GM12864 (cell line): ENCODE data around the gene DISP2.
A peak's percentile ranks its signal among the peaks of the same experiment; 100 is the strongest.

Experiments
- DNase-seq: peaks from one replicate; pipeline ENCODE4 v3.0.0-alpha.2; 2011; ENCODE audit warnings: low read depth
- H3K4me3 ChIP-seq: 2 replicates; pipeline ENCODE4 v1.5.1; 2011; ENCODE audit warnings: mild to moderate bottlenecking, low read depth, low read length, control low read depth
- TF ChIP-seq, protein P1 (sequence below): IDR thresholded peaks from 2 replicates; pipeline ENCODE4 v1.5.1; 2011; ENCODE audit warnings: low read depth, mild to moderate bottlenecking, moderate library complexity, low read length, control low read depth, inconsistent platforms; ENCODE audit errors: missing control alignments

DISP2 gene

GRCh38 chr15:40409366-40409765, 51.3 kb downstream of the DISP2 start:
- TF ChIP-seq, protein P1, sequence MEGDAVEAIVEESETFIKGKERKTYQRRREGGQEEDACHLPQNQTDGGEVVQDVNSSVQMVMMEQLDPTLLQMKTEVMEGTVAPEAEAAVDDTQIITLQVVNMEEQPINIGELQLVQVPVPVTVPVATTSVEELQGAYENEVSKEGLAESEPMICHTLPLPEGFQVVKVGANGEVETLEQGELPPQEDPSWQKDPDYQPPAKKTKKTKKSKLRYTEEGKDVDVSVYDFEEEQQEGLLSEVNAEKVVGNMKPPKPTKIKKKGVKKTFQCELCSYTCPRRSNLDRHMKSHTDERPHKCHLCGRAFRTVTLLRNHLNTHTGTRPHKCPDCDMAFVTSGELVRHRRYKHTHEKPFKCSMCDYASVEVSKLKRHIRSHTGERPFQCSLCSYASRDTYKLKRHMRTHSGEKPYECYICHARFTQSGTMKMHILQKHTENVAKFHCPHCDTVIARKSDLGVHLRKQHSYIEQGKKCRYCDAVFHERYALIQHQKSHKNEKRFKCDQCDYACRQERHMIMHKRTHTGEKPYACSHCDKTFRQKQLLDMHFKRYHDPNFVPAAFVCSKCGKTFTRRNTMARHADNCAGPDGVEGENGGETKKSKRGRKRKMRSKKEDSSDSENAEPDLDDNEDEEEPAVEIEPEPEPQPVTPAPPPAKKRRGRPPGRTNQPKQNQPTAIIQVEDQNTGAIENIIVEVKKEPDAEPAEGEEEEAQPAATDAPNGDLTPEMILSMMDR, result no peak
- peak; percentile 46 for DNase-seq
- no peak overlapping the region for H3K4me3 ChIP-seq

DNA sequence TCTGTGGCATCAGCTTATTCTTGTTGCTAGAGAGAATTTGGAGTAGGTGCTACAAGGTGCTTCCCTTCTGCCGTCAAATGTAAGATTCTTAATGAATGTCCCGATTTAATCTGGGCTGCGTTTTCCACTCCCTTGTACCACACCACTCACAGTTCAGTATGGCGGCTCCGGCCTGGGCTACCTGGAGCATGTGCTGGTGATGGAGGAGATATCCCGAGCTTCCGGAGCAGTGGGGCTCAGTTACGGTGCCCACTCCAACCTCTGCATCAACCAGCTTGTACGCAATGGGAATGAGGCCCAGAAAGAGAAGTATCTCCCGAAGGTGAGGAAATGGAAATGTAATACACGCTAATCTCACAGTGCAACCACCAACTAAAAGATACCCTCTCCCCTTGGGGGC, 52.5 kb downstream of the DISP2 start:
- no peak overlapping the region for H3K4me3 ChIP-seq
- DNase-seq, result no peak
- TF ChIP-seq, protein P1, result no peak

- TF ChIP-seq, protein P1, result no peak
- DNase-seq, result no peak
- no peak overlapping the region for H3K4me3 ChIP-seq
These were observed 54.2 kb downstream of the DISP2 start for GRCh38 chr15:40412095-40412759.

DNA sequence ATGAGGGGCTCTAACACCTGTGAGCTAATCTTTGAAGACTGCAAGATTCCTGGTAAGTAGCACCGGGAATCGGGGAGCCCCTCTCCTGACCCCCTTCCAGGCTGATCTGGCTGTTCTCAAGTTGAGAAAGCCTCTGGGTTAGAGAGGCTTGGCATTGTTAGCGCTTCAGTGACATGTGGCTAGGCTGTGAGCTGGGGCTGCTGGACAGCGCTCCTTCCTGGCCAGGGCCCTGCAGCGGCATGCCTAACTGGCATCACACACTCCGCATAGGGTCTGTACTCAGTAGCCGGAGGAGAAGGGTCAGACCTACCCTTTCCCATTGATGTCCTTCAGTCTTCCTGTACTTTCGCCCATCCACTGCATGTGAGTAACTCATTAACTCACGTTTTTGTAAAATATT, 55.0 kb downstream of the DISP2 start:
- TF ChIP-seq, protein P1, result no peak
- no peak for DNase-seq

DNA sequence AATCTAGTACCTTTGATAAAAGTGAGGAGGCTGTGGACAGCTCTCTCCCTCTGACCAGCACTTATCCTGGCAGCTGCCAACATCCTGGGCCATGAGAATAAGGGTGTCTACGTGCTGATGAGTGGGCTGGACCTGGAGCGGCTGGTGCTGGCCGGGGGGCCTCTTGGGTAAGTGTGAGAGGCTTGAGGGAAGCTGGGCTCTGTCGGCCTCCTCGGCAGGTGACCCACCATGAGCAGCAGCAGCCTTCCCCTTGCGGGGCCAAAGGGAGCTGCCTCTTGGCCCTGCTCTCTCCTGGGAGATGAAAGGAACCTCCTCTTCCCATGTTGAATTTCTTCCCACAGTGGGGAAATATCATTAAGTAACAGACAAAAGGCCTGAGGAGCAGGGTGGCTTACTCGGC, 56.8 kb downstream of the DISP2 start:
- DNase-seq, result no peak
- H3K4me3 ChIP-seq, result no peak overlapping the region
- TF ChIP-seq, protein P1, result no peak

More for the DNA sequence above, 55.0 kb downstream of the DISP2 start:
- no peak overlapping the region for H3K4me3 ChIP-seq

DNA sequence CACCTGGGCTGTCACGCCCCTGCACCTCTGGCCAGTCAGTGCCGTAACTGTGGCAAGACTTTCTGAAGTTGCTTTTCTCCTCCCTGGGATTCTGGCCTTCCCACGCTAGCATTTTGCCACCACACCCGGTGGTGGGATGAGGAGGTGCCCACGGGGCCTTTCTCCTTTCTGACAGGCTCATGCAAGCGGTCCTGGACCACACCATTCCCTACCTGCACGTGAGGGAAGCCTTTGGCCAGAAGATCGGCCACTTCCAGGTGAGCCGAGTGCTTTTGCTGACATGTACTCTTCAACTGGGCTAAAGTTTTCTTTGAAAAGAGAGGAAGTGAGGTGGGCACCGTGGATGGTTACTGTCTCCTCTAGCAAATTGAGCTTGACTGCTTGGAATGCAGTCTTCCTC, 57.2 kb downstream of the DISP2 start:
- no peak for DNase-seq
- no peak overlapping the region for H3K4me3 ChIP-seq
- TF ChIP-seq, protein P1, result no peak

DNA sequence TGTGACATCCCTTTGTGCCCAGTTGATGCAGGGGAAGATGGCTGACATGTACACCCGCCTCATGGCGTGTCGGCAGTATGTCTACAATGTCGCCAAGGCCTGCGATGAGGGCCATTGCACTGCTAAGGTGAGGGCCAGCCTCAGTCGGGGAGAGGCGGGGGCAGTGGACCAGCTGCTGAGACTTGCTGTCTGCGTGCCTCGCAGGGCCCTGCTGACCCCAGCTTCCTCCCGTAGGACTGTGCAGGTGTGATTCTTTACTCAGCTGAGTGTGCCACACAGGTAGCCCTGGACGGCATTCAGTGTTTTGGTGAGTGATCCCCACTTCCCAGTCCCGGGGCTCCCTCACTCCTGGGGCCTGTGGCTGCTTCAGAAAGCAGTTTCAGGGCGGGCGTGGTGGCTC, 58.0 kb downstream of the DISP2 start:
- DNase-seq, result no peak

More for the DNA sequence above, 58.0 kb downstream of the DISP2 start:
- TF ChIP-seq, protein P1, result no peak
- no peak overlapping the region for H3K4me3 ChIP-seq
